Endothelial cell of umbilical vein (primary cell): ENCODE results near the gene HIVEP3. TPM values are rescaled to one million over a fixed set of nuclear protein-coding genes. Genes with fewer than 3 reads are reported as not detected.

Experiments
- BruUV-seq: library from RNA; stranded (reverse); fragments of 400-500 nt; replicated peaks from 2 replicates; lab custom pipeline; 2021; lab: Mats Ljungman, UMichigan
- CTCF ChIA-PET: fragments of 300-600, 350-600 bp; sonication (Branson Sonifier 250); formaldehyde crosslinking; loops from one replicate; lab custom pipeline; 2021; ENCODE audit warnings: antibody characterized with exemption, inconsistent platforms; lab: Charles Lee
- POLR2A ChIA-PET: fragments of 300-600, 350-600 bp; sonication (Branson Sonifier 250); formaldehyde crosslinking; loops from one replicate; lab custom pipeline; 2021; ENCODE audit warnings: antibody characterized with exemption, inconsistent platforms; lab: Charles Lee
- DNase-seq: peaks from one replicate; pipeline ENCODE4 v3.0.0-alpha.2; 2011; ENCODE audit warnings: low read depth, low spot score
- FAIRE-seq: peaks from 2 replicates; lab custom pipeline; 2011; peaks lifted over from hg19 to GRCh38; lab: Jason Lieb, UNC
- H2AFZ ChIP-seq: 2 replicates; pipeline ENCODE4 v1.6.0; 2012; ENCODE audit warnings: low read depth, low read length, control low read depth, inconsistent platforms
- H3K27ac ChIP-seq: 2 replicates; pipeline ENCODE4 v1.5.1; 2011; ENCODE audit warnings: low read depth, mild to moderate bottlenecking, control low read depth, low read length, moderate library complexity; ENCODE audit not compliant: insufficient read depth
- H3K27me3 ChIP-seq, 2 experiments: 2 replicates each; pipeline versions ENCODE4 v1.6.0 to v1.6.1; 2011; ENCODE audit warnings: low read length in 2 of 2, mixed read lengths in 1 of 2; ENCODE audit not compliant: control insufficient read depth in 2 of 2, insufficient read depth in 2 of 2
- H3K36me3 ChIP-seq, 2 experiments: 2 replicates in 1 of 2; 3 replicates in 1 of 2; pipeline ENCODE4 v1.5.1; 2011; ENCODE audit warnings: low read length in 2 of 2, mild to moderate bottlenecking in 1 of 2, moderate library complexity in 1 of 2; ENCODE audit not compliant: control insufficient read depth in 2 of 2, insufficient read depth in 2 of 2; ENCODE audit errors: extremely low read depth in 1 of 2
- H3K4me1 ChIP-seq: 3 replicates; pipeline ENCODE4 v1.5.1; 2011; ENCODE audit warnings: mild to moderate bottlenecking, low read length; ENCODE audit not compliant: control insufficient read depth, insufficient read depth; ENCODE audit errors: extremely low read depth
- H3K4me2 ChIP-seq: 2 replicates; pipeline ENCODE4 v1.6.1; 2011; ENCODE audit warnings: low read length, control low read depth, mixed read lengths; ENCODE audit not compliant: insufficient read depth
- H3K4me3 ChIP-seq, 3 experiments: fragments of 200-600 bp in 1 of 3; sonication (generic), shearing (Covaris generic) in 1 of 3; replicated peaks in 1 of 3; 2 replicates each; pipeline ENCODE4 v1.5.1; 2011 to 2016; ENCODE audit warnings: control low read depth in 3 of 3, low read length in 3 of 3, mild to moderate bottlenecking in 2 of 3, inconsistent platforms in 1 of 3, low read depth in 1 of 3, moderate library complexity in 1 of 3; ENCODE audit not compliant: insufficient read depth in 1 of 3
- H3K79me2 ChIP-seq: 2 replicates; pipeline ENCODE4 v1.6.0; 2012; ENCODE audit warnings: low read length, inconsistent platforms; ENCODE audit not compliant: control insufficient read depth, insufficient read depth
- H3K9ac ChIP-seq: replicated peaks from 2 replicates; pipeline ENCODE3; 2011; ENCODE audit warnings: low read length, control low read depth; ENCODE audit not compliant: insufficient read depth; ENCODE audit errors: extremely low read depth
- H3K9me1 ChIP-seq: replicated peaks from 3 replicates; pipeline ENCODE4 v1.6.0; 2011; ENCODE audit warnings: mild to moderate bottlenecking, low read length; ENCODE audit not compliant: control insufficient read depth, insufficient read depth; ENCODE audit errors: extremely low read depth
- H3K9me3 ChIP-seq: replicated peaks from 2 replicates; pipeline ENCODE4 v1.5.1; 2012; ENCODE audit warnings: low read length, inconsistent platforms; ENCODE audit not compliant: control insufficient read depth, insufficient read depth
- H4K20me1 ChIP-seq: replicated peaks from 2 replicates; pipeline ENCODE3; 2011; ENCODE audit warnings: mild to moderate bottlenecking, low read length; ENCODE audit not compliant: control insufficient read depth, insufficient read depth; ENCODE audit errors: extremely low read depth
- CTCF ChIP-seq, 2 donors: IDR thresholded peaks; 1 replicate in 1 of 2; 2 replicates in 1 of 2; pipeline ENCODE4 v1.5.1; 2011; ENCODE audit warnings: low read length in 2 of 2, mild to moderate bottlenecking in 2 of 2, moderate library complexity in 2 of 2, control low read depth in 1 of 2, inconsistent platforms in 1 of 2, low read depth in 1 of 2; ENCODE audit not compliant: insufficient read depth in 1 of 2; ENCODE audit errors: extremely low read depth in 1 of 2
- EZH2 ChIP-seq: IDR thresholded peaks from 2 replicates; pipeline ENCODE4 v1.6.1; 2012; ENCODE audit warnings: borderline replicate concordance, low read depth, mild to moderate bottlenecking, moderate library complexity, low read length, inconsistent platforms; ENCODE audit not compliant: severe bottlenecking
- FOS ChIP-seq: IDR thresholded peaks from 2 replicates; pipeline ENCODE4 v1.6.1; 2011; ENCODE audit warnings: mild to moderate bottlenecking, low read length, moderate library complexity, borderline replicate concordance; ENCODE audit not compliant: insufficient read depth
- GATA2 ChIP-seq: IDR thresholded peaks from 2 replicates; pipeline ENCODE4 v1.7.0; 2011; ENCODE audit warnings: low read depth, mild to moderate bottlenecking, moderate library complexity, mixed read lengths, low read length; ENCODE audit not compliant: insufficient read length, insufficient read depth
- JUN ChIP-seq: IDR thresholded peaks from 2 replicates; pipeline ENCODE4 v1.6.1; 2011; ENCODE audit warnings: borderline replicate concordance, low read depth; ENCODE audit not compliant: insufficient read length, insufficient read depth
- MAX ChIP-seq: IDR thresholded peaks from 2 replicates; pipeline ENCODE4 v1.6.1; 2011; ENCODE audit not compliant: insufficient read depth, insufficient read length
- MYC ChIP-seq: IDR thresholded peaks from one replicate; pipeline ENCODE4 v1.6.1; 2011; ENCODE audit warnings: mild to moderate bottlenecking, low read depth, low read length
- POLR2A ChIP-seq: IDR thresholded peaks from 2 replicates; pipeline ENCODE4 v1.6.1; 2012; ENCODE audit warnings: low read depth, mild to moderate bottlenecking, control low read depth, low read length
- POLR2AphosphoS5 ChIP-seq: IDR thresholded peaks from 2 replicates; pipeline ENCODE4 v1.6.1; 2012; ENCODE audit warnings: low read depth, mild to moderate bottlenecking, control low read depth, low read length, moderate library complexity; ENCODE audit not compliant: insufficient read depth
- dilution Hi-C: fragments of 300-500 bp; cut with MboI; formaldehyde crosslinking; loops from one replicate; pipeline ENCODE4 v1.15.0; 2019; ENCODE audit warnings: low sequenced_read_pairs; ENCODE audit not compliant: extremely low pct_ligation_motif_present
- intact Hi-C: fragments of 100-400 bp; cut with micrococcal nuclease; formaldehyde crosslinking; loops from one replicate; pipeline ENCODE4 v1.10.0; 2022
- polyA plus RNA-seq, 4 experiments: library from polyadenylated mRNA; depleted of rRNA in 3 of 4; stranded (reverse) in 3 of 4; unstranded in 1 of 4; fragments of >200 nt; gene quantifications; 2 replicates each; pipeline versions ENCODE4 v1.2.1 to v1.2.3, GENCODE V29; 2011 to 2012; ENCODE audit warnings: missing spikeins in 1 of 4
- total RNA-seq: library from RNA; stranded (reverse); gene quantifications from 2 replicates; pipeline ENCODE4 v1.2.3, GENCODE V29; 2021

HIVEP3 gene
- total and polyA plus RNA-seq, 2 donors (not counting 3 experiments of a cell fraction or from before 2014, with no cell fraction given) = 3.4 to 4.0 TPM

- Histone ChIP-seq H3K79me2 (no peaks in the 10 kb centered on the region), H3K4me2 (no peak overlapping the region), H3K36me3 (no peaks in the 10 kb centered on the region), H2AFZ (no peak overlapping the region), H3K4me3 (no peak overlapping the region), H3K9me1 (no peaks in the 10 kb centered on the region), H3K27me3 (peaks cover 0 to 3% of the 10 kb centered on the region in 2 experiments), H3K4me1 (no peaks in the 10 kb centered on the region), H3K9me3 (no peaks in the 10 kb centered on the region), H3K27ac (no peak overlapping the region), H4K20me1 (no peaks in the 10 kb centered on the region), H3K9ac (no peak overlapping the region)
- FAIRE-seq (no peak), DNase-seq (no peak)
- no TSS peak for BruUV-seq
- intact Hi-C loops (no loop called here), dilution Hi-C loops (no loop called here)
- CTCF ChIA-PET = interaction anchor here (1.1 kb wide), 1 partner anchor 201 kb away, joined by 3 read pairs; no protein-coding TSS in a partner anchor
- POLR2A ChIA-PET = no interaction called here
- no peak for TF ChIP-seq EZH2
- no peak for TF ChIP-seq POLR2A
- no peak for TF ChIP-seq JUN
- no peak for TF ChIP-seq POLR2AphosphoS5
- TF ChIP-seq MAX = no peak
- TF ChIP-seq FOS = no peak
- no peak for TF ChIP-seq GATA2
- no peak for TF ChIP-seq CTCF (IDR thresholded peaks at IDR 0.05; ENCODE audit: extremely low read depth in 1 of 2, insufficient read depth in 1 of 2, low read depth in 1 of 2, low read length in 2 of 2)
- TF ChIP-seq MYC = no peak
Measured at GRCh38 chr1:41609166-41609883, 309.4 kb downstream of the HIVEP3 start.
